ENCODE measurements around the gene MOCS1. TPM values are rescaled to one million over a fixed set of nuclear protein-coding genes. Genes with fewer than 3 reads are reported as not detected.

MOCS1 gene
- polyA plus RNA-seq, 1 of the 3 experiments (the other 2 are of a cell fraction), result 4.2 TPM

DNA sequence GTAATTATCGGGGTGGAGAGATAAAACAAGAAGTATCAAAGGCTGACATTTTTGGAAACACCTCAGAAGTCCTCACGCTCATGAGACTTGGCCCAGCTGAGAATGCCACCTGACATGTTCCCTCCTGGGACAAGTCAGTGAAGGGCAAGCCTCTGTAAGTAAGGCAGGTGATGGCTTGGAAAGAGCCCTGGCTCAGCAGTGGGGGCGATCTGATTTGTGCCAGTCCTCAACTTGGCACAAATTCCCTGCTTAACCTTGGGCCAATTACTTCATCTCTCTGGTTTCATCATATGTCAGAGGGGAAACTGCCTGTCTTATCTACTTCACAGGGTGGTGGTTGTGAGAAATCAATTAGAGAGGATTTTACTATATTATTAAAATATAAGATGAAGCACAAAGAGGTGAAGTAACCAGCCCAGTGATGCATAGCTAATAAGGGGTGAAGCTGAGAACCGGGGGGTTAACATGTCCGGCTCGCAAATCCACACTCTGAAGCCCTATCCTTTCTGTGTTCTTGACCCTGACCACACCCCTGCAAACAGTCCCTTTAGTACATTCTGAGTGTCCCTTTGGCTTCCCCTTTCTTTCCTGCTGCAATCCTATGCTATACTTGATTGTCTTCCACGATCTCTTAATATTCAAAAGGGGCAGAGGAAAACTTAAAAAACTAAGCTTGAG, 8.8 kb upstream of the MOCS1 start:
- no peak for TF ChIP-seq IRF3 (IDR thresholded peaks at IDR 0.05; ENCODE audit: low read depth, low read length)
- TF ChIP-seq JUND (IDR thresholded peaks at IDR 0.05), result no peak
- TF ChIP-seq, protein P1, sequence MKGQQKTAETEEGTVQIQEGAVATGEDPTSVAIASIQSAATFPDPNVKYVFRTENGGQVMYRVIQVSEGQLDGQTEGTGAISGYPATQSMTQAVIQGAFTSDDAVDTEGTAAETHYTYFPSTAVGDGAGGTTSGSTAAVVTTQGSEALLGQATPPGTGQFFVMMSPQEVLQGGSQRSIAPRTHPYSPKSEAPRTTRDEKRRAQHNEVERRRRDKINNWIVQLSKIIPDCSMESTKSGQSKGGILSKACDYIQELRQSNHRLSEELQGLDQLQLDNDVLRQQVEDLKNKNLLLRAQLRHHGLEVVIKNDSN (IDR thresholded peaks at IDR 0.05; ENCODE audit: borderline replicate concordance, low read depth), result no peak
- no peak for TF ChIP-seq MEF2A (IDR thresholded peaks at IDR 0.05; ENCODE audit: borderline replicate concordance, low read depth)
- TF ChIP-seq, protein P2, sequence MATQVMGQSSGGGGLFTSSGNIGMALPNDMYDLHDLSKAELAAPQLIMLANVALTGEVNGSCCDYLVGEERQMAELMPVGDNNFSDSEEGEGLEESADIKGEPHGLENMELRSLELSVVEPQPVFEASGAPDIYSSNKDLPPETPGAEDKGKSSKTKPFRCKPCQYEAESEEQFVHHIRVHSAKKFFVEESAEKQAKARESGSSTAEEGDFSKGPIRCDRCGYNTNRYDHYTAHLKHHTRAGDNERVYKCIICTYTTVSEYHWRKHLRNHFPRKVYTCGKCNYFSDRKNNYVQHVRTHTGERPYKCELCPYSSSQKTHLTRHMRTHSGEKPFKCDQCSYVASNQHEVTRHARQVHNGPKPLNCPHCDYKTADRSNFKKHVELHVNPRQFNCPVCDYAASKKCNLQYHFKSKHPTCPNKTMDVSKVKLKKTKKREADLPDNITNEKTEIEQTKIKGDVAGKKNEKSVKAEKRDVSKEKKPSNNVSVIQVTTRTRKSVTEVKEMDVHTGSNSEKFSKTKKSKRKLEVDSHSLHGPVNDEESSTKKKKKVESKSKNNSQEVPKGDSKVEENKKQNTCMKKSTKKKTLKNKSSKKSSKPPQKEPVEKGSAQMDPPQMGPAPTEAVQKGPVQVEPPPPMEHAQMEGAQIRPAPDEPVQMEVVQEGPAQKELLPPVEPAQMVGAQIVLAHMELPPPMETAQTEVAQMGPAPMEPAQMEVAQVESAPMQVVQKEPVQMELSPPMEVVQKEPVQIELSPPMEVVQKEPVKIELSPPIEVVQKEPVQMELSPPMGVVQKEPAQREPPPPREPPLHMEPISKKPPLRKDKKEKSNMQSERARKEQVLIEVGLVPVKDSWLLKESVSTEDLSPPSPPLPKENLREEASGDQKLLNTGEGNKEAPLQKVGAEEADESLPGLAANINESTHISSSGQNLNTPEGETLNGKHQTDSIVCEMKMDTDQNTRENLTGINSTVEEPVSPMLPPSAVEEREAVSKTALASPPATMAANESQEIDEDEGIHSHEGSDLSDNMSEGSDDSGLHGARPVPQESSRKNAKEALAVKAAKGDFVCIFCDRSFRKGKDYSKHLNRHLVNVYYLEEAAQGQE (IDR thresholded peaks at IDR 0.05; ENCODE audit: low read depth, low read length), result no peak
- TF ChIP-seq TCF12 (IDR thresholded peaks at IDR 0.05), result no peak
- TF ChIP-seq TAF1 (IDR thresholded peaks at IDR 0.05; ENCODE audit: borderline replicate concordance, low read depth, low read length), result no peak
- TF ChIP-seq SIN3A (IDR thresholded peaks at IDR 0.05; ENCODE audit: borderline replicate concordance, low read depth, low read length), result no peak
- no peak for TF ChIP-seq RCOR1 (IDR thresholded peaks at IDR 0.05; ENCODE audit: low read length)
- TF ChIP-seq MAX (IDR thresholded peaks at IDR 0.05; ENCODE audit: low read depth), result no peak
- TF ChIP-seq NFIC (IDR thresholded peaks at IDR 0.05; ENCODE audit: borderline replicate concordance), result no peak
- no peak for TF ChIP-seq EP300 (IDR thresholded peaks at IDR 0.05; ENCODE audit: borderline replicate concordance in 1 of 2, low read depth in 1 of 2, low read length in 1 of 2)
- Histone ChIP-seq H3K9me2 (no peaks in the 10 kb centered on the region), H3K27ac (ENCODE audit: low read depth in 2 of 2, low read length in 1 of 2) (no peak overlapping the region), H4K20me1 (ENCODE audit: insufficient read depth) (no peaks in the 10 kb centered on the region), H3K4me2 (no peak overlapping the region), H3K9me3 (no peaks in the 10 kb centered on the region), H3K27me3 (ENCODE audit: insufficient read depth) (no peaks in the 10 kb centered on the region), H3K4me3 (ENCODE audit: low read depth in 2 of 2, low read length in 1 of 2) (no peak overlapping the region), H2AFZ (ENCODE audit: low read depth) (no peak overlapping the region), H3F3A (replicated peaks; ENCODE audit: insufficient read depth) (no peaks in the 10 kb centered on the region), H3K36me3 (replicated peaks in 1 of 2; ENCODE audit: control insufficient read depth in 1 of 2, insufficient read depth in 2 of 2, low read length in 1 of 2) (no peaks in the 10 kb centered on the region), H3K9ac (no peak overlapping the region), H3K4me1 (ENCODE audit: control insufficient read depth in 1 of 2, insufficient read depth in 2 of 2, low read depth in 1 of 2, low read length in 1 of 2) (no peaks in the 10 kb centered on the region; a peak in 2 of 4 replicates), H3K79me2 (ENCODE audit: insufficient read depth) (no peaks in the 10 kb centered on the region)
- POLR2A ChIA-PET, result no interaction called here
- DNase-seq, result no peak
- 54% methylated on average over 7 of the region's 7 CpGs for WGBS (ENCODE audit: low lambda C conversion rate)
- CTCF ChIA-PET, result no interaction called here

Measured in SK-N-SH (cell line).